Esophagus squamous epithelium (tissue), 5 donors: ENCODE results near the gene AURKA. TPM values are rescaled to one million over a fixed set of nuclear protein-coding genes. Genes with fewer than 3 reads are reported as not detected.
A peak's percentile ranks its signal among the peaks of the same experiment; 100 is the strongest.

Experiments used
- DNase-seq: peaks from one replicate; lab custom pipeline; 2025; lab: John Stamatoyannopoulos, UW
- H3K27ac ChIP-seq, 4 donors: fragments of 200-600 bp; sonication (generic); one replicate each; pipeline ENCODE4 v1.5.1; 2016 to 2019; ENCODE audit warnings: mild to moderate bottlenecking in 1 of 4
- H3K27me3 ChIP-seq, 4 donors: fragments of 200-600 bp; sonication (generic); 1 replicate in 3 of 4; 2 replicates in 1 of 4; pipeline versions ENCODE4 v1.5.1 to v1.6.0; 2017 to 2021; ENCODE audit warnings: antibody characterized with exemption in 1 of 4
- H3K36me3 ChIP-seq, 3 donors: fragments of 200-600 bp; sonication (generic); one replicate each; pipeline ENCODE4 v1.5.1; 2016 to 2019
- H3K4me1 ChIP-seq, 3 donors: fragments of 200-600 bp; sonication (generic); one replicate each; pipeline ENCODE4 v1.5.1; 2017 to 2019
- H3K4me3 ChIP-seq, 4 donors: fragments of 200-600 bp; sonication (generic); 1 replicate in 3 of 4; 2 replicates in 1 of 4; pipeline ENCODE4 v1.5.1; 2016 to 2019; ENCODE audit warnings: mild to moderate bottlenecking in 2 of 4, moderate library complexity in 1 of 4
- H3K9me3 ChIP-seq, 3 donors: fragments of 200-600 bp; sonication (generic); one replicate each; pipeline ENCODE4 v1.5.1; 2016 to 2019
- CTCF ChIP-seq, 6 experiments: fragments of 450-650 bp in 4 of 6; fragments of 200-600 bp in 2 of 6; sonication (generic) in 2 of 6; IDR thresholded peaks; one replicate each; pipeline ENCODE4 v1.5.1; 2016 to 2019; ENCODE audit warnings: antibody characterized with exemption in 6 of 6, mild to moderate bottlenecking in 4 of 6, moderate library complexity in 4 of 6
- POLR2A ChIP-seq, 4 donors: fragments of 450-650 bp; IDR thresholded peaks; one replicate each; pipeline ENCODE4 v1.6.1; 2017; ENCODE audit warnings: antibody characterized with exemption in 4 of 4, mild to moderate bottlenecking in 4 of 4, moderate library complexity in 3 of 4
- WGBS, 2 donors: methylation state at CpG; one replicate each; pipeline ENCODE4 v1.1.5; 2018; 5-methylcytosine and 5-hydroxymethylcytosine counted together
- intact Hi-C: fragments of 100-400 bp; cut with DNase I; formaldehyde crosslinking; loops from one replicate; pipeline ENCODE4 v1.15.0; 2022
- total RNA-seq, 4 donors: library from RNA; depleted of rRNA; stranded (reverse); fragments of >200 nt; gene quantifications; one replicate each; pipeline ENCODE4 v1.1.0, GENCODE V29; 2016
- donor health status: DM: yes; HTN: yes; CAD: no.

The AURKA gene
- total RNA-seq, 4 donors from 2014 or later = 2.9 to 25.8 (median 12.3) TPM

GRCh38 chr20:56426926-56427325, 34.9 kb upstream of the AURKA start:
- Histone ChIP-seq H3K4me1 (peaks cover 8 to 26% (median 17%) of the 10 kb centered on the region in 3 donors), H3K9me3 (no peaks in the 10 kb centered on the region), H3K27me3 (no peaks in the 10 kb centered on the region), H3K36me3 (no peaks in the 10 kb centered on the region), H3K27ac (no peak overlapping the region), H3K4me3 (no peak overlapping the region)
- TF ChIP-seq POLR2A (IDR thresholded peaks at IDR 0.05) = no peak
- no peak for DNase-seq
- intact Hi-C loops = no loop called here

DNA sequence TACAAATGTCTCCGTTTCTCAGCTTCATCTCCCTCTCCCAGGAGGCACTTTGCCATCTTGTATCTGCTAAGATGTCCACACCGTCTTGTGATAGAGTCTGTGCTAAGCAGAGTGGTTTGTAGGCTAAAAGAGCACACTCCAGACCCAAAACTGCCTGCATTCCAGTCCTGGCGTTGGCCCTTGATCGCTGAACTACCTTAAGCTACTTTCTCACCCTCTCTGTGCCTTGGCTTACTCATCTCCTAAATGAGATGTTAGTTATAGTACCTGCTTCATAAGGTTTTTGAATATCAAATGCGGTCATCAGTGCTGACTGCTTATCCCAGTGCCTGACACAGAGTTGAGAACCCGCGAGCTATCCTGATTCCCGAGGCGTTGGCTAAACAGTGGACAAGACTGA, 34.0 kb upstream of the AURKA start:
- no peak for TF ChIP-seq POLR2A (IDR thresholded peaks at IDR 0.05)
- no peak for TF ChIP-seq CTCF (IDR thresholded peaks at IDR 0.05)
- H3K36me3 ChIP-seq = no peaks in the 10 kb centered on the region
- intact Hi-C loops = no loop called here
- no peak overlapping the region for H3K27ac ChIP-seq
- WGBS, 2 donors = 85 to 91% methylated on average over 7 to 9 of the region's 9 CpGs
- H3K4me1 ChIP-seq = peaks cover 8 to 27% (median 17%) of the 10 kb centered on the region in 3 donors
- no peak overlapping the region for H3K4me3 ChIP-seq
- no peaks in the 10 kb centered on the region for H3K9me3 ChIP-seq
- DNase-seq = no peak
- H3K27me3 ChIP-seq = no peaks in the 10 kb centered on the region

GRCh38 chr20:56424931-56425330, 32.9 kb upstream of the AURKA start:
- H3K27me3 ChIP-seq = no peaks in the 10 kb centered on the region
- intact Hi-C loops = no loop called here
- TF ChIP-seq CTCF (IDR thresholded peaks at IDR 0.05) = no peak
- H3K4me3 ChIP-seq = no peak overlapping the region
- no peak for DNase-seq
- no peak overlapping the region for H3K27ac ChIP-seq
- 100% methylated on average over 1 of the region's 1 CpG; no CpG with 5 or more reads in 1 of the 2 donors for WGBS, 2 donors
- H3K36me3 ChIP-seq = no peaks in the 10 kb centered on the region
- H3K4me1 ChIP-seq = peaks cover 8 to 27% (median 15%) of the 10 kb centered on the region in 3 donors
- H3K9me3 ChIP-seq = no peaks in the 10 kb centered on the region

DNA sequence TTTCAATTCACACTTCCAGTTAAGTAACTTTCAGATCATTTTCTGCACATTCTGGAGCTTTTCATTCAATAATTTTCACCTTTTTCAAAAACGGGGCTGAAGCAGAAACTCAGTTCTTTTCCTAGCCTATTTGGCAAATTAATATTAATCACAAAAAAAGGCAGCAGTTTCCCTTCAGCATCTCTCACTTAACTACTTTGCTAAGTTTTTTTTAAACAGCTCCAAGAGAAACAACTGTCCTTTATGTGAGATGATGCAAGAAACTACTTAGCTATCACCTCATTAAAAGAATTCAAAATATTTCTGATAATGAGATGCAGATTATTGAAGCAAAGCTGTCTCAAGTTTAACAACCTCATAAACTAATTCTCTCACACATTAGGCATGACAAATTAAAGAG, 31.9 kb upstream of the AURKA start:
- WGBS, 2 donors = 21 to 35% methylated on average over 1 of the region's 1 CpG
- Histone ChIP-seq H3K27ac (no peak overlapping the region), H3K27me3 (no peaks in the 10 kb centered on the region), H3K9me3 (no peaks in the 10 kb centered on the region), H3K4me1 (peaks cover 6 to 28% (median 7%) of the 10 kb centered on the region in 3 donors), H3K4me3 (no peak overlapping the region), H3K36me3 (no peaks in the 10 kb centered on the region)
- intact Hi-C loops = no loop called here
- no peak for DNase-seq
- TF ChIP-seq POLR2A (IDR thresholded peaks at IDR 0.05) (no peak), CTCF (IDR thresholded peaks at IDR 0.05) (no peak)

- H3K9me3 ChIP-seq = no peaks in the 10 kb centered on the region
- H3K36me3 ChIP-seq = no peaks in the 10 kb centered on the region
- no peak for TF ChIP-seq CTCF (IDR thresholded peaks at IDR 0.05)
- no peak for TF ChIP-seq POLR2A (IDR thresholded peaks at IDR 0.05)
- H3K4me3 ChIP-seq = no peak overlapping the region
- 90 to 100% methylated on average over 1 of the region's 1 CpG for WGBS, 2 donors
- no peak overlapping the region for H3K27ac ChIP-seq
- no peak for DNase-seq
- H3K4me1 ChIP-seq = peaks cover 0 to 28% (median under 1%) of the 10 kb centered on the region in 3 donors
- intact Hi-C loops = no loop called here
- no peaks in the 10 kb centered on the region for H3K27me3 ChIP-seq
These were observed 31.2 kb upstream of the AURKA start for GRCh38 chr20:56423211-56423610.

- intact Hi-C loops = no loop called here
- H3K9me3 ChIP-seq = no peaks in the 10 kb centered on the region
- DNase-seq = no peak
- no peak for TF ChIP-seq POLR2A (IDR thresholded peaks at IDR 0.05)
- TF ChIP-seq CTCF (IDR thresholded peaks at IDR 0.05) = no peak
- WGBS, 2 donors = 53 to 63% methylated on average over 3 to 4 of the region's 4 CpGs
- H3K4me3 ChIP-seq = no peak overlapping the region
- H3K36me3 ChIP-seq = no peaks in the 10 kb centered on the region
- no peaks in the 10 kb centered on the region for H3K27me3 ChIP-seq
- H3K4me1 ChIP-seq = peaks cover 0 to 29% (median 0%) of the 10 kb centered on the region in 3 donors
- peak overlapping the region in 1 of 4 donors; percentile 27 for H3K27ac ChIP-seq
These were observed 30.8 kb upstream of the AURKA start for GRCh38 chr20:56422824-56423189.
